ENCODE results near the gene SREK1. TPM values are rescaled to one million over a fixed set of nuclear protein-coding genes. Genes with fewer than 3 reads are reported as not detected.

Gene SREK1
- total RNA-seq, 1 experiment from 2014 or later = 38.4 TPM

GRCh38 chr5:66180282-66181155 is 36.4 kb downstream of the SREK1 start:
- H3K9me3 Mint-ChIP-seq = no peaks in the 10 kb centered on the region
- ATAC-seq (no peak), DNase-seq (ENCODE audit: low spot score) (no peak)
- H3K4me1 Mint-ChIP-seq = no peaks in the 10 kb centered on the region
- H3K27ac Mint-ChIP-seq = no peak overlapping the region
- no peak overlapping the region for H3K4me3 Mint-ChIP-seq
- H3K36me3 Mint-ChIP-seq = peaks cover 41% of the 10 kb centered on the region
- TF ChIP-seq, protein P1, sequence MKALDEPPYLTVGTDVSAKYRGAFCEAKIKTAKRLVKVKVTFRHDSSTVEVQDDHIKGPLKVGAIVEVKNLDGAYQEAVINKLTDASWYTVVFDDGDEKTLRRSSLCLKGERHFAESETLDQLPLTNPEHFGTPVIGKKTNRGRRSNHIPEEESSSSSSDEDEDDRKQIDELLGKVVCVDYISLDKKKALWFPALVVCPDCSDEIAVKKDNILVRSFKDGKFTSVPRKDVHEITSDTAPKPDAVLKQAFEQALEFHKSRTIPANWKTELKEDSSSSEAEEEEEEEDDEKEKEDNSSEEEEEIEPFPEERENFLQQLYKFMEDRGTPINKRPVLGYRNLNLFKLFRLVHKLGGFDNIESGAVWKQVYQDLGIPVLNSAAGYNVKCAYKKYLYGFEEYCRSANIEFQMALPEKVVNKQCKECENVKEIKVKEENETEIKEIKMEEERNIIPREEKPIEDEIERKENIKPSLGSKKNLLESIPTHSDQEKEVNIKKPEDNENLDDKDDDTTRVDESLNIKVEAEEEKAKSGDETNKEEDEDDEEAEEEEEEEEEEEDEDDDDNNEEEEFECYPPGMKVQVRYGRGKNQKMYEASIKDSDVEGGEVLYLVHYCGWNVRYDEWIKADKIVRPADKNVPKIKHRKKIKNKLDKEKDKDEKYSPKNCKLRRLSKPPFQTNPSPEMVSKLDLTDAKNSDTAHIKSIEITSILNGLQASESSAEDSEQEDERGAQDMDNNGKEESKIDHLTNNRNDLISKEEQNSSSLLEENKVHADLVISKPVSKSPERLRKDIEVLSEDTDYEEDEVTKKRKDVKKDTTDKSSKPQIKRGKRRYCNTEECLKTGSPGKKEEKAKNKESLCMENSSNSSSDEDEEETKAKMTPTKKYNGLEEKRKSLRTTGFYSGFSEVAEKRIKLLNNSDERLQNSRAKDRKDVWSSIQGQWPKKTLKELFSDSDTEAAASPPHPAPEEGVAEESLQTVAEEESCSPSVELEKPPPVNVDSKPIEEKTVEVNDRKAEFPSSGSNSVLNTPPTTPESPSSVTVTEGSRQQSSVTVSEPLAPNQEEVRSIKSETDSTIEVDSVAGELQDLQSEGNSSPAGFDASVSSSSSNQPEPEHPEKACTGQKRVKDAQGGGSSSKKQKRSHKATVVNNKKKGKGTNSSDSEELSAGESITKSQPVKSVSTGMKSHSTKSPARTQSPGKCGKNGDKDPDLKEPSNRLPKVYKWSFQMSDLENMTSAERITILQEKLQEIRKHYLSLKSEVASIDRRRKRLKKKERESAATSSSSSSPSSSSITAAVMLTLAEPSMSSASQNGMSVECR (CRISPR knock-in tag; IDR thresholded peaks at IDR 0.05; ENCODE audit: borderline replicate concordance) = no peak
- no peak for TF ChIP-seq PRDM15 (CRISPR knock-in tag; IDR thresholded peaks at IDR 0.05)
- no peak for TF ChIP-seq AFF4 (CRISPR knock-in tag; IDR thresholded peaks at IDR 0.05; ENCODE audit: borderline replicate concordance)
- TF ChIP-seq, protein P2, sequence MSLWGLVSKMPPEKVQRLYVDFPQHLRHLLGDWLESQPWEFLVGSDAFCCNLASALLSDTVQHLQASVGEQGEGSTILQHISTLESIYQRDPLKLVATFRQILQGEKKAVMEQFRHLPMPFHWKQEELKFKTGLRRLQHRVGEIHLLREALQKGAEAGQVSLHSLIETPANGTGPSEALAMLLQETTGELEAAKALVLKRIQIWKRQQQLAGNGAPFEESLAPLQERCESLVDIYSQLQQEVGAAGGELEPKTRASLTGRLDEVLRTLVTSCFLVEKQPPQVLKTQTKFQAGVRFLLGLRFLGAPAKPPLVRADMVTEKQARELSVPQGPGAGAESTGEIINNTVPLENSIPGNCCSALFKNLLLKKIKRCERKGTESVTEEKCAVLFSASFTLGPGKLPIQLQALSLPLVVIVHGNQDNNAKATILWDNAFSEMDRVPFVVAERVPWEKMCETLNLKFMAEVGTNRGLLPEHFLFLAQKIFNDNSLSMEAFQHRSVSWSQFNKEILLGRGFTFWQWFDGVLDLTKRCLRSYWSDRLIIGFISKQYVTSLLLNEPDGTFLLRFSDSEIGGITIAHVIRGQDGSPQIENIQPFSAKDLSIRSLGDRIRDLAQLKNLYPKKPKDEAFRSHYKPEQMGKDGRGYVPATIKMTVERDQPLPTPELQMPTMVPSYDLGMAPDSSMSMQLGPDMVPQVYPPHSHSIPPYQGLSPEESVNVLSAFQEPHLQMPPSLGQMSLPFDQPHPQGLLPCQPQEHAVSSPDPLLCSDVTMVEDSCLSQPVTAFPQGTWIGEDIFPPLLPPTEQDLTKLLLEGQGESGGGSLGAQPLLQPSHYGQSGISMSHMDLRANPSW (CRISPR knock-in tag; conservative IDR thresholded peaks at IDR 0.05; ENCODE audit: low read depth) = no peak
- no peak for TF ChIP-seq RELA (CRISPR knock-in tag; IDR thresholded peaks at IDR 0.05; ENCODE audit: borderline replicate concordance)
- TF ChIP-seq NFE2L1 (CRISPR knock-in tag; IDR thresholded peaks at IDR 0.05) = no peak
- no peak for TF ChIP-seq FOXP4 (CRISPR knock-in tag; IDR thresholded peaks at IDR 0.05)
- TF ChIP-seq JAZF1 (CRISPR knock-in tag; IDR thresholded peaks at IDR 0.05) = no peak
- no peak for TF ChIP-seq FOXP1 (CRISPR knock-in tag; IDR thresholded peaks at IDR 0.05; ENCODE audit: borderline replicate concordance)
- TF ChIP-seq ZNF671 (CRISPR knock-in tag; IDR thresholded peaks at IDR 0.05) = no peak
- no peak for TF ChIP-seq ESRRA (CRISPR knock-in tag; IDR thresholded peaks at IDR 0.05; ENCODE audit: borderline replicate concordance)
- TF ChIP-seq, protein P3, sequence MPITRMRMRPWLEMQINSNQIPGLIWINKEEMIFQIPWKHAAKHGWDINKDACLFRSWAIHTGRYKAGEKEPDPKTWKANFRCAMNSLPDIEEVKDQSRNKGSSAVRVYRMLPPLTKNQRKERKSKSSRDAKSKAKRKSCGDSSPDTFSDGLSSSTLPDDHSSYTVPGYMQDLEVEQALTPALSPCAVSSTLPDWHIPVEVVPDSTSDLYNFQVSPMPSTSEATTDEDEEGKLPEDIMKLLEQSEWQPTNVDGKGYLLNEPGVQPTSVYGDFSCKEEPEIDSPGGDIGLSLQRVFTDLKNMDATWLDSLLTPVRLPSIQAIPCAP (CRISPR knock-in tag; IDR thresholded peaks at IDR 0.05) = no peak
- CTCF ChIA-PET = interaction anchor here (1.7 kb wide), 1 partner anchor 9 kb away, joined by 6 read pairs; no protein-coding TSS in a partner anchor
- H3K27me3 Mint-ChIP-seq (ENCODE audit: low read depth) = no peaks in the 10 kb centered on the region
- POLR2A ChIA-PET = no interaction called here
